HCT116 (cell line): Measurements from ENCODE around the gene ANKRD26. TPM values are rescaled to one million over a fixed set of nuclear protein-coding genes. Genes with fewer than 3 reads are reported as not detected.

ENCODE experiments used
- ATAC-seq: fragments of 200-7000 bp; cut with Tn5 transposase; 2 replicates; pipeline ENCODE4 v1.9.1; 2020; ENCODE audit warnings: mild to moderate bottlenecking, moderate library complexity
- BruUV-seq: library from RNA; stranded (reverse); fragments of 400-500 nt; replicated peaks from 2 replicates; lab custom pipeline; 2021; lab: Mats Ljungman, UMichigan
- CTCF ChIA-PET: fragments of 300-600 bp; sonication (Branson Sonifier 250); formaldehyde crosslinking; loops from one replicate; lab custom pipeline; 2021; ENCODE audit warnings: antibody characterized with exemption; lab: Charles Lee
- POLR2A ChIA-PET: fragments of 300-600, 350-600 bp; sonication (Branson Sonifier 250); formaldehyde crosslinking; loops from one replicate; lab custom pipeline; 2021; ENCODE audit warnings: antibody characterized with exemption; lab: Charles Lee
- RAD21 ChIA-PET, 2 experiments: fragments of 300-600 bp; sonication (Branson Sonifier 250); formaldehyde crosslinking; loops; one replicate each; lab custom pipeline; 2023; ENCODE audit warnings: low total read pairs in 2 of 2; ENCODE audit not compliant: uncharacterized antibody in 2 of 2, unreplicated experiment in 2 of 2, low non-redundant PET in 1 of 2; lab: Charles Lee
- DNase-seq: peaks from one replicate; pipeline ENCODE4 v3.0.0-alpha.2; 2010; ENCODE audit warnings: low read depth, low spot score
- H2AFZ ChIP-seq: fragments of 200-600 bp; shearing (Covaris generic), sonication (generic); 2 replicates; pipeline ENCODE4 v1.6.1; 2017; ENCODE audit warnings: low read depth, mixed run types, mixed read lengths, antibody characterized with exemption, low read length; ENCODE audit not compliant: poor library complexity, severe bottlenecking
- H3K27ac ChIP-seq: 2 replicates; pipeline ENCODE4 v1.5.1; 2012; ENCODE audit warnings: low read depth, low read length
- H3K27me3 ChIP-seq: fragments of 200-600 bp; sonication (generic); 2 replicates; pipeline ENCODE4 v1.6.1; 2016; ENCODE audit warnings: mixed run types, low read length, mixed read lengths; ENCODE audit not compliant: insufficient read depth
- H3K36me3 ChIP-seq, 2 experiments: fragments of 200-500 bp in 1 of 2; fragments of 200-600 bp in 1 of 2; sonication (Bioruptor generic) in 1 of 2; sonication (generic) in 1 of 2; 2 replicates each; pipeline versions ENCODE4 v1.5.1 to v1.6.1; 2014 to 2016; ENCODE audit warnings: low read length in 2 of 2, inconsistent platforms in 1 of 2, mixed read lengths in 1 of 2, mixed run types in 1 of 2; ENCODE audit not compliant: insufficient read depth in 2 of 2, control insufficient read depth in 1 of 2
- H3K4me1 ChIP-seq, 2 experiments: fragments of 200-600 bp in 1 of 2; sonication (generic) in 1 of 2; 2 replicates each; pipeline versions ENCODE4 v1.5.1 to v1.6.1; 2012 to 2017; ENCODE audit warnings: low read length in 2 of 2, inconsistent platforms in 1 of 2, mild to moderate bottlenecking in 1 of 2, mixed read lengths in 1 of 2, mixed run types in 1 of 2, moderate library complexity in 1 of 2; ENCODE audit not compliant: insufficient read depth in 2 of 2, control insufficient read depth in 1 of 2
- H3K4me2 ChIP-seq: fragments of 200-600 bp; sonication (generic); 2 replicates; pipeline ENCODE4 v1.6.1; 2017; ENCODE audit warnings: mixed run types, low read length, mixed read lengths
- H3K4me3 ChIP-seq, 2 experiments: fragments of 200-600 bp in 1 of 2; sonication (generic) in 1 of 2; replicated peaks in 1 of 2; 2 replicates each; pipeline ENCODE4 v1.5.1; 2011 to 2016; ENCODE audit warnings: low read length in 2 of 2, control low read depth in 1 of 2, low read depth in 1 of 2, mild to moderate bottlenecking in 1 of 2, mixed read lengths in 1 of 2, mixed run types in 1 of 2
- H3K79me2 ChIP-seq: fragments of 200-600 bp; sonication (generic); 2 replicates; pipeline ENCODE4 v1.6.1; 2017; ENCODE audit warnings: mild to moderate bottlenecking, mixed run types, low read length, moderate library complexity, mixed read lengths; ENCODE audit not compliant: insufficient read depth
- H3K9ac ChIP-seq: fragments of 200-600 bp; sonication (generic); 2 replicates; pipeline ENCODE4 v1.6.1; 2016; ENCODE audit warnings: low read length, mixed read lengths
- H3K9me2 ChIP-seq: fragments of 200-600 bp; sonication (generic), shearing (Covaris generic); 2 replicates; pipeline ENCODE4 v1.6.1; 2017; ENCODE audit warnings: mixed run types, mild to moderate bottlenecking, moderate library complexity; ENCODE audit not compliant: insufficient read depth
- H3K9me3 ChIP-seq, 2 experiments: fragments of 200-500 bp in 1 of 2; fragments of 200-600 bp in 1 of 2; sonication (Bioruptor generic) in 1 of 2; sonication (generic) in 1 of 2; 2 replicates each; pipeline ENCODE4 v1.6.1; 2014 to 2017; ENCODE audit warnings: low read length in 2 of 2, mixed read lengths in 2 of 2, inconsistent platforms in 1 of 2, low read depth in 1 of 2, mild to moderate bottlenecking in 1 of 2, mixed run types in 1 of 2, moderate library complexity in 1 of 2; ENCODE audit not compliant: control insufficient read depth in 1 of 2, insufficient read depth in 1 of 2
- H4K20me1 ChIP-seq: fragments of 200-600 bp; sonication (generic), shearing (Covaris generic); 2 replicates; pipeline ENCODE4 v1.6.1; 2017; ENCODE audit warnings: mixed run types, mild to moderate bottlenecking, moderate library complexity; ENCODE audit not compliant: insufficient read depth
- CEBPB ChIP-seq: IDR thresholded peaks from 2 replicates; pipeline ENCODE4 v1.6.1; 2012; ENCODE audit warnings: low read depth
- CTCF ChIP-seq, 3 experiments: fragments of 200-600 bp in 1 of 3; sonication (generic) in 1 of 3; IDR thresholded peaks in 2 of 3; conservative IDR thresholded peaks in 1 of 3; 2 replicates each; pipeline ENCODE4 v1.5.1; 2012 to 2017; ENCODE audit warnings: low read depth in 2 of 3, low read length in 2 of 3, antibody characterized with exemption in 1 of 3, borderline replicate concordance in 1 of 3, control low read depth in 1 of 3, mild to moderate bottlenecking in 1 of 3, mixed read lengths in 1 of 3, mixed run types in 1 of 3, moderate library complexity in 1 of 3; ENCODE audit not compliant: insufficient read depth in 1 of 3
- EGR1 ChIP-seq: IDR thresholded peaks from 2 replicates; pipeline ENCODE4 v1.6.1; 2012; ENCODE audit warnings: low read depth
- EZH2 ChIP-seq: fragments of 200-600 bp; sonication (generic); IDR thresholded peaks from 2 replicates; pipeline ENCODE4 v1.6.1; 2017; ENCODE audit warnings: antibody characterized with exemption, mixed run types
- JUND ChIP-seq: IDR thresholded peaks from 2 replicates; pipeline ENCODE4 v1.6.1; 2012
- MAX ChIP-seq: IDR thresholded peaks from 2 replicates; pipeline ENCODE4 v1.6.1; 2012
- POLR2AphosphoS5 ChIP-seq: IDR thresholded peaks from 2 replicates; pipeline ENCODE4 v1.6.1; 2011; ENCODE audit warnings: mild to moderate bottlenecking, low read depth, low read length, moderate library complexity
- RAD21 ChIP-seq: IDR thresholded peaks from 2 replicates; pipeline ENCODE4 v1.6.1; 2012; ENCODE audit warnings: low read depth, mild to moderate bottlenecking
- SIN3A ChIP-seq: IDR thresholded peaks from 2 replicates; pipeline ENCODE4 v1.6.1; 2012; ENCODE audit warnings: low read depth
- SP1 ChIP-seq: IDR thresholded peaks from 2 replicates; pipeline ENCODE4 v1.6.1; 2012; ENCODE audit warnings: low read depth
- SRF ChIP-seq: IDR thresholded peaks from 2 replicates; pipeline ENCODE4 v1.6.1; 2012; ENCODE audit warnings: low read depth
- TCF7L2 ChIP-seq: IDR thresholded peaks from 2 replicates; pipeline ENCODE4 v1.7.0; 2011; ENCODE audit warnings: borderline replicate concordance, inconsistent platforms; ENCODE audit not compliant: insufficient read depth, insufficient read length; ENCODE audit errors: extremely low read depth
- YY1 ChIP-seq: IDR thresholded peaks from 2 replicates; pipeline ENCODE4 v1.6.1; 2011; ENCODE audit warnings: low read length, low read depth, moderate library complexity, mild to moderate bottlenecking; ENCODE audit not compliant: insufficient replicate concordance; ENCODE audit errors: extremely low read depth
- intact Hi-C: fragments of 100-400 bp; cut with micrococcal nuclease; formaldehyde crosslinking; loops from 2 replicates; pipeline ENCODE4 v1.10.0; 2022
- total RNA-seq: library from RNA; stranded (reverse); gene quantifications from one replicate; pipeline ENCODE4 v1.2.1, GENCODE V29; 2021; ENCODE audit not compliant: unreplicated experiment

Gene ANKRD26
- total RNA-seq, 1 experiment from 2014 or later, result 5.5 TPM

GRCh38 chr10:26978519-26978918 is 121.8 kb downstream of the ANKRD26 start:
- H3K27me3 ChIP-seq, result no peaks in the 10 kb centered on the region
- no peaks in the 10 kb centered on the region for H3K79me2 ChIP-seq
- no peaks in the 10 kb centered on the region for H3K9me2 ChIP-seq
- no peaks in the 10 kb centered on the region for H3K9me3 ChIP-seq
- H3K4me1 ChIP-seq, result no peaks in the 10 kb centered on the region
- no peak overlapping the region for H3K4me2 ChIP-seq
- H2AFZ ChIP-seq, result no peak overlapping the region
- ATAC-seq, result no peak
- POLR2A ChIA-PET, result no interaction called here
- no peak overlapping the region for H3K4me3 ChIP-seq
- intact Hi-C loops, result no loop called here
- DNase-seq, result no peak
- CTCF ChIA-PET, result no interaction called here
- TF ChIP-seq YY1, result no peak
- TF ChIP-seq POLR2AphosphoS5, result no peak
- TF ChIP-seq SIN3A, result no peak
- no peak for TF ChIP-seq SRF
- no peak for TF ChIP-seq RAD21
- no peak for TF ChIP-seq EZH2
- no peak for TF ChIP-seq TCF7L2
- TF ChIP-seq SP1, result no peak
- TF ChIP-seq CTCF (IDR thresholded peaks at IDR 0.05 in 2 of 3, conservative IDR thresholded peaks at IDR 0.05 in 1 of 3; ENCODE audit: borderline replicate concordance in 1 of 3, insufficient read depth in 1 of 3, low read depth in 2 of 3, low read length in 2 of 3), result no peak
- no peak for TF ChIP-seq JUND
- TF ChIP-seq MAX, result no peak
- TF ChIP-seq CEBPB, result no peak
- no peak for TF ChIP-seq EGR1
- H3K27ac ChIP-seq, result no peak overlapping the region
- no TSS peak for BruUV-seq
- no peak overlapping the region for H3K9ac ChIP-seq
- no peaks in the 10 kb centered on the region for H4K20me1 ChIP-seq
- no peaks in the 10 kb centered on the region for H3K36me3 ChIP-seq
- RAD21 ChIA-PET, result no interaction called here
